PC-9 (cell line): ENCODE results near the gene ADGRL3. TPM values are rescaled to one million over a fixed set of nuclear protein-coding genes. Genes with fewer than 3 reads are reported as not detected.

Source experiments
- BruUV-seq: library from RNA; stranded (reverse); fragments of 400-500 nt; replicated peaks from 2 replicates; lab custom pipeline; 2021; lab: Mats Ljungman, UMichigan
- CTCF ChIA-PET: fragments of 300-600 bp; sonication (Branson Sonifier 250); formaldehyde crosslinking; loops from one replicate; lab custom pipeline; 2022; ENCODE audit warnings: antibody characterized with exemption; lab: Charles Lee
- POLR2A ChIA-PET: fragments of 300-600 bp; sonication (Branson Sonifier 250); formaldehyde crosslinking; loops from one replicate; lab custom pipeline; 2022; ENCODE audit warnings: antibody characterized with exemption; ENCODE audit not compliant: unreplicated experiment; lab: Charles Lee
- DNase-seq, 2 experiments: peaks; one replicate each; pipeline versions ENCODE4 v3.0.0 to v3.0.0-alpha.2; 2015 to 2022; ENCODE audit warnings: mixed read lengths in 1 of 2
- H2AFZ ChIP-seq: fragments of 200-600 bp; sonication (generic); 2 replicates; pipeline ENCODE4 v1.8.1; 2017; ENCODE audit warnings: antibody characterized with exemption
- H3F3A ChIP-seq: fragments of 200-600 bp; sonication (generic); 2 replicates; pipeline ENCODE4 v1.8.1; 2017; ENCODE audit warnings: antibody characterized with exemption, mild to moderate bottlenecking, low read depth; ENCODE audit not compliant: insufficient read depth
- H3K27ac ChIP-seq: fragments of 200-600 bp; sonication (generic); 2 replicates; pipeline ENCODE4 v1.6.1; 2016; ENCODE audit warnings: mixed run types
- H3K27me3 ChIP-seq: fragments of 200-600 bp; sonication (generic); 2 replicates; pipeline ENCODE4 v1.6.1; 2016; ENCODE audit warnings: low read depth, mixed run types; ENCODE audit not compliant: insufficient read depth
- H3K36me3 ChIP-seq: fragments of 200-600 bp; sonication (generic); 2 replicates; pipeline ENCODE4 v1.6.1; 2016; ENCODE audit warnings: low read depth, mixed run types
- H3K4me1 ChIP-seq: fragments of 200-600 bp; sonication (generic); replicated peaks from 2 replicates; pipeline ENCODE4 v1.6.1; 2016; ENCODE audit warnings: mixed run types; ENCODE audit not compliant: insufficient read depth
- H3K4me2 ChIP-seq: fragments of 200-600 bp; sonication (generic); 2 replicates; pipeline ENCODE4 v1.6.1; 2017; ENCODE audit warnings: mixed run types
- H3K4me3 ChIP-seq: fragments of 200-600 bp; sonication (generic); 2 replicates; pipeline ENCODE4 v1.6.1; 2016; ENCODE audit warnings: mixed run types
- H3K79me2 ChIP-seq: fragments of 200-600 bp; sonication (generic); 2 replicates; pipeline ENCODE4 v1.6.1; 2017; ENCODE audit warnings: low read depth, mixed run types
- H3K9me2 ChIP-seq: fragments of 200-600 bp; sonication (generic); 2 replicates; pipeline ENCODE4 v1.8.1; 2017; ENCODE audit warnings: mild to moderate bottlenecking; ENCODE audit not compliant: insufficient read depth
- H3K9me3 ChIP-seq: fragments of 200-600 bp; sonication (generic); 2 replicates; pipeline ENCODE4 v1.8.1; 2016; ENCODE audit warnings: low read depth; ENCODE audit not compliant: insufficient read depth
- H4K20me1 ChIP-seq: fragments of 200-600 bp; sonication (generic); 2 replicates; pipeline ENCODE4 v1.8.1; 2017; ENCODE audit not compliant: insufficient read depth
- EZH2 ChIP-seq: fragments of 200-600 bp; sonication (generic); IDR thresholded peaks from 2 replicates; pipeline ENCODE4 v1.8.0; 2017; ENCODE audit warnings: antibody characterized with exemption, low read depth
- intact Hi-C: fragments of 100-400 bp; cut with micrococcal nuclease; formaldehyde crosslinking; loops from one replicate; pipeline ENCODE4 v1.10.0; 2022; ENCODE audit not compliant: unreplicated experiment
- total RNA-seq: library from RNA; stranded (reverse); gene quantifications from 2 replicates; pipeline ENCODE4 v1.2.3, GENCODE V29; 2021
- TF ChIP-seq, protein P1 (sequence below): fragments of 200-600 bp; sonication (generic); conservative IDR thresholded peaks from 2 replicates; pipeline ENCODE4 v1.6.1; 2017; ENCODE audit warnings: mixed run types, antibody characterized with exemption, mild to moderate bottlenecking, moderate library complexity

ADGRL3 gene
- total RNA-seq, 1 experiment from 2014 or later, result 1.6 TPM

DNA sequence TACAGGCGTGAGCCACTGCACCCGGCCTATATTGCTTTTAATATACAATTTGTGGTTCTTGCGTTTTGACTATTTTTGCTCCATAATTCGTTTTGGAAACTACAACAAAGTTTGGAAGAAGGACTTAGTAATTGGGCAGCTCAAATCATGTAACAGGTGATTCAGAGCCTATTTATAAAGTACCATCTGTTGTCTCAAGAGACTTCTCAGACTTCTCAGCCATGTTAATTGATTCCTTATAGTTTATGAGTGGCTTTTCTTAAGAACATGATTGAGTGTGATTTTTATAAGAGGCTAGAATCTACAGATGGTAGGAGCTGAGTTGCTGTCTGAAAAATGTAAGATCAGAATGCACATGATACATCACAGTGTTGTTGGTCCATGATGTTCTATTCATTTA, 240.2 kb downstream of the ADGRL3 start:
- intact Hi-C loops, result no loop called here
- Histone ChIP-seq H3F3A (no peaks in the 10 kb centered on the region), H4K20me1 (no peaks in the 10 kb centered on the region), H3K4me3 (no peak overlapping the region), H2AFZ (no peak overlapping the region), H3K27ac (no peak overlapping the region), H3K27me3 (no peaks in the 10 kb centered on the region), H3K36me3 (no peaks in the 10 kb centered on the region), H3K79me2 (no peaks in the 10 kb centered on the region), H3K4me2 (no peak overlapping the region), H3K9me2 (no peaks in the 10 kb centered on the region), H3K4me1 (no peaks in the 10 kb centered on the region), H3K9me3 (no peaks in the 10 kb centered on the region)
- ChIA-PET CTCF (no interaction called here), POLR2A (no interaction called here)
- BruUV-seq, result no TSS peak
- DNase-seq, result no peak
- TF ChIP-seq, protein P1, sequence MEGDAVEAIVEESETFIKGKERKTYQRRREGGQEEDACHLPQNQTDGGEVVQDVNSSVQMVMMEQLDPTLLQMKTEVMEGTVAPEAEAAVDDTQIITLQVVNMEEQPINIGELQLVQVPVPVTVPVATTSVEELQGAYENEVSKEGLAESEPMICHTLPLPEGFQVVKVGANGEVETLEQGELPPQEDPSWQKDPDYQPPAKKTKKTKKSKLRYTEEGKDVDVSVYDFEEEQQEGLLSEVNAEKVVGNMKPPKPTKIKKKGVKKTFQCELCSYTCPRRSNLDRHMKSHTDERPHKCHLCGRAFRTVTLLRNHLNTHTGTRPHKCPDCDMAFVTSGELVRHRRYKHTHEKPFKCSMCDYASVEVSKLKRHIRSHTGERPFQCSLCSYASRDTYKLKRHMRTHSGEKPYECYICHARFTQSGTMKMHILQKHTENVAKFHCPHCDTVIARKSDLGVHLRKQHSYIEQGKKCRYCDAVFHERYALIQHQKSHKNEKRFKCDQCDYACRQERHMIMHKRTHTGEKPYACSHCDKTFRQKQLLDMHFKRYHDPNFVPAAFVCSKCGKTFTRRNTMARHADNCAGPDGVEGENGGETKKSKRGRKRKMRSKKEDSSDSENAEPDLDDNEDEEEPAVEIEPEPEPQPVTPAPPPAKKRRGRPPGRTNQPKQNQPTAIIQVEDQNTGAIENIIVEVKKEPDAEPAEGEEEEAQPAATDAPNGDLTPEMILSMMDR, result no peak

DNA sequence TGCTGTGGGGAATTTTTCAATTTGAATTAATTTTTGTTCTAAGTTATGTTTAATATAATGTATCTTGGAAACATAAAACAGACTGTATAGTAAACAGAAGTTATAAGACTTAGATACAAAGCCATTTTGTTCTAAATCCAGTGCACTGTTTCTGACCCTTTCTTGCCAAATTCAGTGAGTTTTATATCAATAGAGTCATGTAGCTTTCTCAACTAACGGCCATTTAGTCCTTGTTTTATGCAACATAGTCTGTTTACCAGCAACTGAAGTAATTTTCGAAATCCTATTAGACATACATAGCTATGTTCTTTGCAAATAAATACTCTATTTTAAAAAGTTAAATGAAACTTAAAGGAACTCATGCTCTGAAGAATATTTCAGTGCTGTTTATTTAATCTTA, 242.8 kb downstream of the ADGRL3 start:
- intact Hi-C loops, result no loop called here
- CTCF ChIA-PET, result no interaction called here
- H3K36me3 ChIP-seq, result no peaks in the 10 kb centered on the region

DNA sequence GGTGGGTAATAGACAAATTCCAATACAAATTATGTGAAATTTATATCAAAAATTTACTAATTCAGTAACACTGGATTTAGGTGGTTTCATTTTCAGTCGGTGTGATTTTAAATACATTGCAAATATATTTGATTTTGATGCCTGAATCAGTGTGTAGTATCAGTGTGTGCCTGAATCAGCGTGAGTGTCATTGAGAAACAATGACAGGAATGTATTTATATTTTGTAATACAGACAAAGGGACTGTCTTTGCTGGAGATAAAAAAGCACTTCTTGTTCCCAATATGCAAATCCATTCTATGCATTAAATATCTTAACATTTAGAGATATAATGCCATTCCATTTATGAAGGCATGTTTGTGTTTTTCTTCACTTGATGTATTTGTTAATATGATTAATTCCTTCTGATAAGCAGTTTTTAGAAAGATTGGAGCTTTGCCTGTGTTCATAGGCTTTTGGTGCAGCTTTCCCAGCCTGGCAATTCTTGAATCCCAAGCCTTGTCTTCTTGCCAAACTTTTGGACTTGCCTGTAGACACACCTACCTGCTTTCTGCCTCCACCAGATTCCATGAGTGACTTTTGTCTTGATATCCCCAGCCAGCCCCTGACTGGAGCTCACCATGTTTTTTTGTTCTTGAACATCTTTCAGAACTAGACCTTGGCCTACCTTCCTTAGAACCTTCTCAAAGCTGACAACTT, 243.8 kb downstream of the ADGRL3 start:
- ChIA-PET CTCF (no interaction called here), POLR2A (no interaction called here)
- intact Hi-C loops, result no loop called here
- no TSS peak for BruUV-seq
- Histone ChIP-seq H3K79me2 (no peaks in the 10 kb centered on the region), H3K4me1 (no peaks in the 10 kb centered on the region), H3K27me3 (no peaks in the 10 kb centered on the region), H2AFZ (no peak overlapping the region), H3K9me2 (no peaks in the 10 kb centered on the region), H3F3A (no peaks in the 10 kb centered on the region), H3K4me3 (no peak overlapping the region; the same call in 1 of the 2 replicates), H3K4me2 (no peak overlapping the region; the same call in 1 of the 2 replicates), H3K27ac (0 out of 2 replicates have a peak overlapping the region, but pooled peaks have one; percentile 29), H3K36me3 (no peaks in the 10 kb centered on the region), H4K20me1 (no peaks in the 10 kb centered on the region), H3K9me3 (no peaks in the 10 kb centered on the region)
- TF ChIP-seq EZH2, result no peak
- TF ChIP-seq, protein P1, result no peak
- peak; percentile 29 to 54 for DNase-seq

More for the DNA sequence above, 242.8 kb downstream of the ADGRL3 start:
- TF ChIP-seq, protein P1, result no peak
- Histone ChIP-seq H2AFZ (no peak overlapping the region), H4K20me1 (no peaks in the 10 kb centered on the region), H3K27me3 (no peaks in the 10 kb centered on the region), H3K9me2 (no peaks in the 10 kb centered on the region), H3K9me3 (no peaks in the 10 kb centered on the region), H3K4me3 (no peak overlapping the region), H3K4me2 (no peak overlapping the region), H3K27ac (no peak overlapping the region), H3K79me2 (no peaks in the 10 kb centered on the region), H3F3A (no peaks in the 10 kb centered on the region), H3K4me1 (no peaks in the 10 kb centered on the region)
- BruUV-seq, result no TSS peak
- no peak for DNase-seq
- POLR2A ChIA-PET, result no interaction called here
